ENCODE results near the gene OSBPL2.

The OSBPL2 gene

GRCh38 chr20:62237801-62238568 lies at the start of gene OSBPL2:
Gene OSBPL2, plus strand, starts transcription at chr20:62238521. Its CDS starts 17,664 bp downstream, at chr20:62256185.
- peaks cover 35% of the 10 kb centered on the region for H4K20me1 ChIP-seq (ENCODE audit: insufficient read depth, low read length)
- H3K79me2 ChIP-seq (ENCODE audit: insufficient read depth, low read length) = peaks cover 43% of the 10 kb centered on the region
- DNase-seq (peak; percentile 100), ATAC-seq (ENCODE audit: insufficient read depth, low read depth) (peak; percentile 98)
- peak within 1 kb of the TSS; percentile 95 for H3K4me2 ChIP-seq (ENCODE audit: insufficient read depth, low read length)
- peak within 1 kb of the TSS; percentile 82 for H2AFZ ChIP-seq (ENCODE audit: low read depth, low read length)
- H3K27ac ChIP-seq (ENCODE audit: low read length) = peak within 1 kb of the TSS; percentile 70
- H3K4me3 ChIP-seq (ENCODE audit: low read depth in 1 of 2, low read length in 2 of 2) = peak within 1 kb of the TSS; percentile 62 to 83
- peak within 1 kb of the TSS; percentile 67 for H3K9ac ChIP-seq (ENCODE audit: low read depth, low read length)
- H3K4me1 ChIP-seq (ENCODE audit: insufficient read depth, low read length) = peaks cover 31% of the 10 kb centered on the region
- no peaks in the 10 kb centered on the region for H3K27me3 ChIP-seq (ENCODE audit: insufficient read depth, low read length, poor library complexity)
- peaks cover 22% of the 10 kb centered on the region; the same call in 1 of the 2 replicates for H3K36me3 ChIP-seq (ENCODE audit: insufficient read depth, low read length)
- TF ChIP-seq EZH2 (IDR thresholded peaks at IDR 0.05; ENCODE audit: borderline replicate concordance, low read depth, low read length, severe bottlenecking) (no peak), CTCF (IDR thresholded peaks at IDR 0.05; ENCODE audit: borderline replicate concordance, extremely low read depth, low read length, poor library complexity, severe bottlenecking) (no peak)
- H3K9me3 ChIP-seq (ENCODE audit: insufficient read depth, low read length, severe bottlenecking) = no peaks in the 10 kb centered on the region

DNA sequence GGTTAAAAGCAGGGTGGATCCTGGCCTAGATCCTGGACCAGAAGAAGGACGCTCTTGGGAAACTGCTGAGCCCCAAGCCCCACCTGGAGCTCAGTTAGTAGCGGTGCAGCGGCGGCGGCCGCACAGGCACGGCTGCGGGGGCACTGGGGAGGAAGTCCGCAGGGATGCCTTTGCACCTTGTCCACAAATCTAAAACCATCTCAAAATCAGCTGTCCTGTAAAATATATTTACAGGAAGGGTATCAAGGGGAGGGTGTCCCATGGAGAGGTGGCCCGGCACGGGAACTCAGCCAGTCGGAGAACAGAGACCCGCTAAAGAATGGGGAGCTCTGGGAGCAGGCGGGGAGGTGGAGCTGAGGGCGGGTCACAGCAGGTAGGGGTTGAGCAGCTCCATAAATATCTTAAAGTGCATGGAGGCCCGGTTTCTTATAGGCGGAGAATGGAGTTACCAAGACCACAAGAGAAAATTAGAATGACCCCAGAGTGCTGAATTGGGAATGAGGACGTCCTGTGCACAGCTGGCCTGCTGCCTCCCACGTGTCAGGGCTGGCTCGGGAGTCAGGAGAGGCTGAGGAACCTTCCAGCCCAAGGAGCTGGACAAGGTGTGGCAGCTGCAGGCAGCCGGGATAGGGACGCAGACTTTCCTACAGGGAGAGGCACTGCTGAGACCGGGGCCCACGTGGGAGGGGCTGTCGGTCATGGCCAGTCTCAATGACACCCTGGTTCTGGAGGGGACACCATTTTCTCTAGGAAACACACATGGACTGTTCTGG lies 47.5 kb upstream of the OSBPL2 start:
- DNase-seq (no peak), ATAC-seq (ENCODE audit: insufficient read depth, low read depth) (no peak)
- Histone ChIP-seq H3K4me1 (ENCODE audit: insufficient read depth, low read length) (peaks cover 31% of the 10 kb centered on the region), H3K9me3 (ENCODE audit: insufficient read depth, low read length, severe bottlenecking) (no peaks in the 10 kb centered on the region), H3K27me3 (ENCODE audit: insufficient read depth, low read length, poor library complexity) (no peaks in the 10 kb centered on the region), H4K20me1 (ENCODE audit: insufficient read depth, low read length) (peaks cover 44% of the 10 kb centered on the region), H3K9ac (ENCODE audit: low read depth, low read length) (no peak overlapping the region), H3K36me3 (ENCODE audit: insufficient read depth, low read length) (peaks cover 50% of the 10 kb centered on the region), H3K4me2 (ENCODE audit: insufficient read depth, low read length) (no peak overlapping the region), H3K27ac (ENCODE audit: low read length) (no peak overlapping the region), H3K4me3 (ENCODE audit: low read depth in 1 of 2, low read length in 2 of 2) (no peak overlapping the region), H2AFZ (ENCODE audit: low read depth, low read length) (no peak overlapping the region), H3K79me2 (ENCODE audit: insufficient read depth, low read length) (peaks cover 71% of the 10 kb centered on the region)
- no peak for TF ChIP-seq EZH2 (IDR thresholded peaks at IDR 0.05; ENCODE audit: borderline replicate concordance, low read depth, low read length, severe bottlenecking)
- TF ChIP-seq CTCF (IDR thresholded peaks at IDR 0.05; ENCODE audit: borderline replicate concordance, extremely low read depth, low read length, poor library complexity, severe bottlenecking) = no peak

GRCh38 chr20:62191781-62192559 lies 46.4 kb upstream of the OSBPL2 start:
- Histone ChIP-seq H3K4me2 (ENCODE audit: insufficient read depth, low read length) (no peak overlapping the region), H4K20me1 (ENCODE audit: insufficient read depth, low read length) (peaks cover 39% of the 10 kb centered on the region), H3K27ac (ENCODE audit: low read length) (no peak overlapping the region), H3K9ac (ENCODE audit: low read depth, low read length) (no peak overlapping the region), H3K9me3 (ENCODE audit: insufficient read depth, low read length, severe bottlenecking) (no peaks in the 10 kb centered on the region), H3K79me2 (ENCODE audit: insufficient read depth, low read length) (peaks cover 65% of the 10 kb centered on the region), H2AFZ (ENCODE audit: low read depth, low read length) (no peak overlapping the region), H3K27me3 (ENCODE audit: insufficient read depth, low read length, poor library complexity) (no peaks in the 10 kb centered on the region), H3K4me3 (ENCODE audit: low read depth in 1 of 2, low read length in 2 of 2) (no peak overlapping the region), H3K4me1 (ENCODE audit: insufficient read depth, low read length) (peaks cover 31% of the 10 kb centered on the region), H3K36me3 (ENCODE audit: insufficient read depth, low read length) (peaks cover 56% of the 10 kb centered on the region)
- DNase-seq = no peak
- TF ChIP-seq CTCF (IDR thresholded peaks at IDR 0.05; ENCODE audit: borderline replicate concordance, extremely low read depth, low read length, poor library complexity, severe bottlenecking) = no peak
- ATAC-seq (ENCODE audit: insufficient read depth, low read depth) = no peak

Measured in DND-41 (cell line).